Endothelial cell of umbilical vein (primary cell): Measurements from ENCODE around the gene EDRF1. TPM values are rescaled to one million over a fixed set of nuclear protein-coding genes. Genes with fewer than 3 reads are reported as not detected.

Experiments
- BruUV-seq: library from RNA; stranded (reverse); fragments of 400-500 nt; replicated peaks from 2 replicates; lab custom pipeline; 2021; lab: Mats Ljungman, UMichigan
- CTCF ChIA-PET: fragments of 300-600, 350-600 bp; sonication (Branson Sonifier 250); formaldehyde crosslinking; loops from one replicate; lab custom pipeline; 2021; ENCODE audit warnings: antibody characterized with exemption, inconsistent platforms; lab: Charles Lee
- POLR2A ChIA-PET: fragments of 300-600, 350-600 bp; sonication (Branson Sonifier 250); formaldehyde crosslinking; loops from one replicate; lab custom pipeline; 2021; ENCODE audit warnings: antibody characterized with exemption, inconsistent platforms; lab: Charles Lee
- DNase-seq: peaks from one replicate; pipeline ENCODE4 v3.0.0-alpha.2; 2011; ENCODE audit warnings: low read depth, low spot score
- FAIRE-seq: peaks from 2 replicates; lab custom pipeline; 2011; peaks lifted over from hg19 to GRCh38; lab: Jason Lieb, UNC
- H2AFZ ChIP-seq: 2 replicates; pipeline ENCODE4 v1.6.0; 2012; ENCODE audit warnings: low read depth, low read length, control low read depth, inconsistent platforms
- H3K27ac ChIP-seq: 2 replicates; pipeline ENCODE4 v1.5.1; 2011; ENCODE audit warnings: low read depth, mild to moderate bottlenecking, control low read depth, low read length, moderate library complexity; ENCODE audit not compliant: insufficient read depth
- H3K27me3 ChIP-seq, 2 experiments: 2 replicates each; pipeline versions ENCODE4 v1.6.0 to v1.6.1; 2011; ENCODE audit warnings: low read length in 2 of 2, mixed read lengths in 1 of 2; ENCODE audit not compliant: control insufficient read depth in 2 of 2, insufficient read depth in 2 of 2
- H3K36me3 ChIP-seq, 2 experiments: 2 replicates in 1 of 2; 3 replicates in 1 of 2; pipeline ENCODE4 v1.5.1; 2011; ENCODE audit warnings: low read length in 2 of 2, mild to moderate bottlenecking in 1 of 2, moderate library complexity in 1 of 2; ENCODE audit not compliant: control insufficient read depth in 2 of 2, insufficient read depth in 2 of 2; ENCODE audit errors: extremely low read depth in 1 of 2
- H3K4me1 ChIP-seq: 3 replicates; pipeline ENCODE4 v1.5.1; 2011; ENCODE audit warnings: mild to moderate bottlenecking, low read length; ENCODE audit not compliant: control insufficient read depth, insufficient read depth; ENCODE audit errors: extremely low read depth
- H3K4me2 ChIP-seq: 2 replicates; pipeline ENCODE4 v1.6.1; 2011; ENCODE audit warnings: low read length, control low read depth, mixed read lengths; ENCODE audit not compliant: insufficient read depth
- H3K4me3 ChIP-seq, 3 experiments: fragments of 200-600 bp in 1 of 3; sonication (generic), shearing (Covaris generic) in 1 of 3; replicated peaks in 1 of 3; 2 replicates each; pipeline ENCODE4 v1.5.1; 2011 to 2016; ENCODE audit warnings: control low read depth in 3 of 3, low read length in 3 of 3, mild to moderate bottlenecking in 2 of 3, inconsistent platforms in 1 of 3, low read depth in 1 of 3, moderate library complexity in 1 of 3; ENCODE audit not compliant: insufficient read depth in 1 of 3
- H3K79me2 ChIP-seq: 2 replicates; pipeline ENCODE4 v1.6.0; 2012; ENCODE audit warnings: low read length, inconsistent platforms; ENCODE audit not compliant: control insufficient read depth, insufficient read depth
- H3K9ac ChIP-seq: replicated peaks from 2 replicates; pipeline ENCODE3; 2011; ENCODE audit warnings: low read length, control low read depth; ENCODE audit not compliant: insufficient read depth; ENCODE audit errors: extremely low read depth
- H3K9me1 ChIP-seq: replicated peaks from 3 replicates; pipeline ENCODE4 v1.6.0; 2011; ENCODE audit warnings: mild to moderate bottlenecking, low read length; ENCODE audit not compliant: control insufficient read depth, insufficient read depth; ENCODE audit errors: extremely low read depth
- H3K9me3 ChIP-seq: replicated peaks from 2 replicates; pipeline ENCODE4 v1.5.1; 2012; ENCODE audit warnings: low read length, inconsistent platforms; ENCODE audit not compliant: control insufficient read depth, insufficient read depth
- H4K20me1 ChIP-seq: replicated peaks from 2 replicates; pipeline ENCODE3; 2011; ENCODE audit warnings: mild to moderate bottlenecking, low read length; ENCODE audit not compliant: control insufficient read depth, insufficient read depth; ENCODE audit errors: extremely low read depth
- EZH2 ChIP-seq: IDR thresholded peaks from 2 replicates; pipeline ENCODE4 v1.6.1; 2012; ENCODE audit warnings: borderline replicate concordance, low read depth, mild to moderate bottlenecking, moderate library complexity, low read length, inconsistent platforms; ENCODE audit not compliant: severe bottlenecking
- FOS ChIP-seq: IDR thresholded peaks from 2 replicates; pipeline ENCODE4 v1.6.1; 2011; ENCODE audit warnings: mild to moderate bottlenecking, low read length, moderate library complexity, borderline replicate concordance; ENCODE audit not compliant: insufficient read depth
- GATA2 ChIP-seq: IDR thresholded peaks from 2 replicates; pipeline ENCODE4 v1.7.0; 2011; ENCODE audit warnings: low read depth, mild to moderate bottlenecking, moderate library complexity, mixed read lengths, low read length; ENCODE audit not compliant: insufficient read length, insufficient read depth
- JUN ChIP-seq: IDR thresholded peaks from 2 replicates; pipeline ENCODE4 v1.6.1; 2011; ENCODE audit warnings: borderline replicate concordance, low read depth; ENCODE audit not compliant: insufficient read length, insufficient read depth
- MAX ChIP-seq: IDR thresholded peaks from 2 replicates; pipeline ENCODE4 v1.6.1; 2011; ENCODE audit not compliant: insufficient read depth, insufficient read length
- MYC ChIP-seq: IDR thresholded peaks from one replicate; pipeline ENCODE4 v1.6.1; 2011; ENCODE audit warnings: mild to moderate bottlenecking, low read depth, low read length
- dilution Hi-C: fragments of 300-500 bp; cut with MboI; formaldehyde crosslinking; loops from one replicate; pipeline ENCODE4 v1.15.0; 2019; ENCODE audit warnings: low sequenced_read_pairs; ENCODE audit not compliant: extremely low pct_ligation_motif_present
- intact Hi-C: fragments of 100-400 bp; cut with micrococcal nuclease; formaldehyde crosslinking; loops from one replicate; pipeline ENCODE4 v1.10.0; 2022
- polyA plus RNA-seq, 4 experiments: library from polyadenylated mRNA; depleted of rRNA in 3 of 4; stranded (reverse) in 3 of 4; unstranded in 1 of 4; fragments of >200 nt; gene quantifications; 2 replicates each; pipeline versions ENCODE4 v1.2.1 to v1.2.3, GENCODE V29; 2011 to 2012; ENCODE audit warnings: missing spikeins in 1 of 4
- total RNA-seq: library from RNA; stranded (reverse); gene quantifications from 2 replicates; pipeline ENCODE4 v1.2.3, GENCODE V29; 2021

Gene EDRF1
- total and polyA plus RNA-seq, 2 donors (not counting 3 experiments of a cell fraction or from before 2014, with no cell fraction given): 11.6 to 27.8 TPM

DNA sequence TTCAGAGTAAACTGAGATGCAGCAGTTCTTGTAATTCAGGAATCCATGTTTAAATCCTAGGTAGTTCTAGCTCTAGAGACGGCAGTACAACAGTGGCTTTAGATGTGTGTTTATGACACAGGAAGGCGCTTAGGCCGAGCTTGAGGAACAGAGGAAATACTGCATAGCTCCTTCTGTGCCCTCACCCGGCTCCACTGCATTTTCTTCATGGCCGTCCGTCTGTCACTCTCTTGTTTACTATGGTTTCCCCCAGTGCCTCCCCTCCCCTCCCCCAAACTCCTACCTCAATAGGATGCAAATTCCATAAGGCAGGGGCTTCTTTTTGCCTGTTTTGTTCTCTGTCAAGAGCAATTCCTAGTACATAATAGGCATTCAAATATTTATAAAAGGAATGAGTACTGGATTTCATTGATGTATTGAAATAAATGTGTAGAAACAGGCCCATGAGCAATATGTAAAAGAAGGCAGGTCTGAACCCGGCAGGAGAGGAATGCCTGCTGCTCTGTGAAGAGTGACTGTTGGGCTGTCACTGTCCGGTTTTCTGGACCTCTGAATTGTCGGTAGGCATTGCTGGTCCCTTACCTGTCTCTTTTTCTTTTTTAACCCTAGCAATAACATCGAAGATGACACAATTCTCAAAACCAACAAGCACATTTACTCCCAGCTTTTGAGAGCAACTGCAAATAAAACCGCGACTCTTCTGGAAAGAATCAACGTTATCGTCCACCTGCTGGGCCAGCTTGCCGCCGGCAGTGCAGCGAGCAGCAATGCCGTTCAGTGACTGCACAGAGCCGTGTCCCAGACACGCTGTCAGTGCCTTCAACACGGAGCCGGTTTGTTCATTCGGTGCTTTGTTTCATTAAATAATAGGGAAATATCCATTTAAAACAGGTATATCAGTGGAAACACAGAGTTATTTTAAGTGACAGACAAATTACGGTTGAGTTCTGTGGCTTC is 43.5 kb downstream of the EDRF1 start:
- dilution Hi-C loops: no loop called here

DNA sequence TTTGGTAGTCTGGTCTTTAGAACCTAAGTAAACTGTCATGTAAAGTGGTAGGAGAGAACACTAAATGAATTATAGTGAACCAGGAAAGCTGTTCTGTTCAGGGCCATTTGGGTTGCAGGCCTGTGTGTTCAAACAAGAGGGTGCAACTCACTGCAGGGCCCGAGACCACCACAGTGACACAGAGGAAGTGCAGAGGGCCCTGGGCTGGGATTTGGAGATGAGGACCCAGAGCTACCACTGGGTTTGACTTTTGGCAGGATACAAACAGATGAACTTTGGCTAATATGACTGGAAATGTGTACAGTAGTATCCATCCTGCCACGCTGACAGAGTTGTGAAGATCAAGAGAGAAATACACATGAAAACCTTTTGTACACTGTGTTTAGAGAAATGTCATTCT is 46.3 kb downstream of the EDRF1 start:
- FAIRE-seq (no peak), DNase-seq (no peak)
- Histone ChIP-seq H2AFZ (no peak overlapping the region), H3K27ac (no peak overlapping the region), H3K9me3 (no peaks in the 10 kb centered on the region), H3K9me1 (no peaks in the 10 kb centered on the region), H3K4me2 (no peak overlapping the region), H3K79me2 (no peaks in the 10 kb centered on the region), H3K4me1 (no peaks in the 10 kb centered on the region), H3K4me3 (no peak overlapping the region), H4K20me1 (no peaks in the 10 kb centered on the region), H3K36me3 (peaks cover 7 to 16% of the 10 kb centered on the region in 2 experiments), H3K27me3 (no peaks in the 10 kb centered on the region), H3K9ac (no peak overlapping the region)
- BruUV-seq: no TSS peak
- ChIA-PET POLR2A (no interaction called here), CTCF (no interaction called here)
- TF ChIP-seq GATA2 (no peak), JUN (no peak), MYC (no peak), EZH2 (no peak)
- dilution Hi-C loops (no loop called here), intact Hi-C loops (no loop called here)

More for the DNA sequence above, 43.5 kb downstream of the EDRF1 start:
- no peaks in the 10 kb centered on the region for H3K27me3 ChIP-seq
- H3K4me3 ChIP-seq: no peak overlapping the region
- no peaks in the 10 kb centered on the region for H3K79me2 ChIP-seq
- H3K27ac ChIP-seq: no peak overlapping the region
- no peak for TF ChIP-seq GATA2
- TF ChIP-seq MAX: no peak
- no peak for TF ChIP-seq FOS
- H3K9me1 ChIP-seq: no peaks in the 10 kb centered on the region
- no TSS peak for BruUV-seq
- DNase-seq (peak; percentile 7), FAIRE-seq (no peak)
- no peak overlapping the region for H3K9ac ChIP-seq
- ChIA-PET CTCF (no interaction called here), POLR2A (no interaction called here)
- intact Hi-C loops: no loop called here
- H3K9me3 ChIP-seq: no peaks in the 10 kb centered on the region
- H3K36me3 ChIP-seq: peaks cover 15 to 16% of the 10 kb centered on the region in 2 experiments
- H4K20me1 ChIP-seq: no peaks in the 10 kb centered on the region
- H2AFZ ChIP-seq: no peak overlapping the region
- no peaks in the 10 kb centered on the region for H3K4me1 ChIP-seq
- H3K4me2 ChIP-seq: no peak overlapping the region
